GM21786 (cell line): ENCODE results near the gene NYAP2.

ENCODE experiments used
- ATAC-seq: cut with Tn5 transposase; IDR thresholded peaks from one replicate; pipeline ENCODE4 v1.9.1; 2021; ENCODE audit not compliant: unreplicated experiment

The NYAP2 gene

DNA sequence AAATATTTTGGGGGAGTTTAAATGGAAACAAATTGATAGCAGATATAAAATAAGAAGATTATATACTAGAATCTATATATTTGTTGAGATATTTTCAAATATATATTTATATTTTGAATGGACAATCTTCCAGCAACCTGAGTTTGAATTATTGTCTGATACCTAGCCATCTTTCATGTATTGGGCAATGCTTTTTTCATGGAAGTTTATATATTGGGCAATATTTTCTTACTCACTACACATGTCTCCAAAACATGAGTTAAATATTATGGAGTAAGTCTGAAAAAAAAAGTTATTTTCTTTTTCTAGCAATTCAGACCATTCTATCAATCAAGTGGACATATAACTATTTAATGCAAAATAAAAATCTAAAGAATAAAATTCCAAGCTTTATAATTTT lies 295.2 kb downstream of the NYAP2 start:
- no peak for ATAC-seq

DNA sequence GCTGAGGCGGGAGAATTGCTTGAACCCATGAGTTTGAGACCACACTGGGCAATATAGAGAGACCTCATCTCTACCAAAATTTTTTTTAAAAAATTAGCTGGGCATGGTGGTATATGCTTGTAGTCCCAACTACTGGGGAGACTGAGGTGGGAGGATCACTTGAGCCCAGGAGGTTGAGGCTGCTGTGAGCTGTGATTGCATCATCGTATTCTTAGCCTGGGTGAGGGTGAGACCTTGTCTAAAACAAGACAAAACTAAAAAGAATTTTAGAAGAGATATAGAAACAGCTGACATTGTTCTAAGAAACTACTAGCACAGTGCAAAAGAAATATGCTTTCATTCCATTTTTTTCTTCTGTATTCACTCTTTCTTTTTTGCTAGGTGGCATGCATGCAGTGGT lies 298.4 kb downstream of the NYAP2 start:
- no peak for ATAC-seq
